OCI-LY1 (cell line): ENCODE measurements around the gene TBC1D4.

Experiments
- EZH2 ChIP-seq: fragments of 200-600 bp; sonication (generic), shearing (Covaris generic); IDR thresholded peaks from 2 replicates; pipeline ENCODE4 v1.8.0; 2017; ENCODE audit warnings: borderline replicate concordance, mixed run types, mild to moderate bottlenecking, antibody characterized with exemption, low read length, moderate library complexity, mixed read lengths
- TF ChIP-seq, protein P1 (sequence below): fragments of 200-600 bp; sonication (generic), shearing (Covaris generic); IDR thresholded peaks from 2 replicates; pipeline ENCODE4 v1.5.1; 2017; ENCODE audit warnings: mild to moderate bottlenecking, antibody characterized with exemption, low read length, moderate library complexity, mixed read lengths

GRCh38 chr13:75461314-75461713 is 20.7 kb downstream of the TBC1D4 start:
- TF ChIP-seq, protein P1, sequence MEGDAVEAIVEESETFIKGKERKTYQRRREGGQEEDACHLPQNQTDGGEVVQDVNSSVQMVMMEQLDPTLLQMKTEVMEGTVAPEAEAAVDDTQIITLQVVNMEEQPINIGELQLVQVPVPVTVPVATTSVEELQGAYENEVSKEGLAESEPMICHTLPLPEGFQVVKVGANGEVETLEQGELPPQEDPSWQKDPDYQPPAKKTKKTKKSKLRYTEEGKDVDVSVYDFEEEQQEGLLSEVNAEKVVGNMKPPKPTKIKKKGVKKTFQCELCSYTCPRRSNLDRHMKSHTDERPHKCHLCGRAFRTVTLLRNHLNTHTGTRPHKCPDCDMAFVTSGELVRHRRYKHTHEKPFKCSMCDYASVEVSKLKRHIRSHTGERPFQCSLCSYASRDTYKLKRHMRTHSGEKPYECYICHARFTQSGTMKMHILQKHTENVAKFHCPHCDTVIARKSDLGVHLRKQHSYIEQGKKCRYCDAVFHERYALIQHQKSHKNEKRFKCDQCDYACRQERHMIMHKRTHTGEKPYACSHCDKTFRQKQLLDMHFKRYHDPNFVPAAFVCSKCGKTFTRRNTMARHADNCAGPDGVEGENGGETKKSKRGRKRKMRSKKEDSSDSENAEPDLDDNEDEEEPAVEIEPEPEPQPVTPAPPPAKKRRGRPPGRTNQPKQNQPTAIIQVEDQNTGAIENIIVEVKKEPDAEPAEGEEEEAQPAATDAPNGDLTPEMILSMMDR: no peak
- no peak for TF ChIP-seq EZH2
